Measurements from ENCODE around the gene TNNT1.
"Not testable (repeated sequence)": the region's sequence is repeated elsewhere in the genome, so short reads cannot be mapped to it uniquely, and the experiment has no call there.

The TNNT1 gene

DNA sequence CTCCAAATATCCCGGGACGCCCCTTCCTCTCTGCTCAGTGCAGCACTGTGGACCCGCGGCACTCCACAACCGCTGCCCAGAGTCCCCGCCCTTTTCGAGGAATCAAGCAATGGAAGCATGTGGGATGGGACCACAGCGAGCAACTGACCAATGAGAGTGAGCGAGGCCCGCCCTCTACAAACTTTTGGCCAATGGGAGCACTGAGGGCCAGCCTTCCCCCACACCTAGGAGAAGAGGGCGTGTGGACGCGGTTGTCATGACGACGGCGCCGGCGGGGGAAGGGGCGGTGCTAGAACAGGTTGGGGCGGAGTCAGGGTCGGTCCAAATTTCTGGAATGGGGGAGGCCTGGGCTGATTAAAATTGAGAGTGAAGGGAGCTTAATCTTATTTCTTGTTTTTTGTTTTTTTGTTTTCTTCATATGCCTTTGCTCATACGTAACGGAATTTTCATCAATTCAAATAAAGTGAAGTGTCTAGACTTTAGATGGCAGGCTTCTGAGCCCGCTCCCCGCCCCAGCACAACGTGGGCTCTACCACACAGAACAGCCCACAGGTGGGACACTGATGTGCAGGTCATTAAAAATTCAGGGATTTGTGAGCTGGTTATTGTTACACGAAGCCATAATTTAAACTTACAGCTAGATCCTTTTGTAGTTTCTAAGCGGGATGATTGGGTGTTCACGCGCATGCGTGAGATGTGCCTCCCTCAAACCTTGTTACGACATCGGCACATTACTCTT, 17.7 kb upstream of the TNNT1 start, which contains the start of gene DNAAF3:
TSS of gene DNAAF3 (minus strand) at position 84 of the 739 bp plus-strand sequence. CDS start 200 bp downstream, outside the sequence.
- DNase-seq: peak; percentile 98

DNA sequence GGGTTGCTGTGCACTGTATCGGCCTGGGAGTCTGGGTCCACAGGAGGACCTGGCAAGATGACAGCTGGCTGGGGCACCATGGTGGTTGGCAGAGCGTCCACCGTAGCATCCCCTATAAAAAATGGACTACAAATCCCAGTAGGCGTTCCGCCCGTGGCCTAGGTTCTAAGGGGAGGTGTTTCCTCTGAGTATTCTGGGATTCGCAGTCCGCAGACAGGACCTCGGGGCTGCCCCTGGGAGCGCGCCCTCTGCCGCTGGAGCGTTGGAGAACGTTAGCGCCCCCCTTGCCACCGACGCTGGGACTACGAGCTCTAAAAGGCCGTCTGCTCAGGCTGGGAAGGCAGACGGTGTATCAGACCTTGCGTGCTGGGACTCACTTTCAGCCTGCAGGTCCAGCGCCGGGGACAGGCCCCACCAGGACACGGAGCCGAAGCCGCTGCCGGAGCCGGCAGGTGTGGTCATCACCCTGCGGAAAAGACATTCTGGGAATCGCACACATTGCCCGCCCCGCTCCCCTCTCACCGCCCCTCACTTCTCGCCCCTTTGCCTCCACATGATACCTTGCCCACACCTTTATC, 17.0 kb upstream of the TNNT1 start:
- peak; percentile 91 for DNase-seq

DNA sequence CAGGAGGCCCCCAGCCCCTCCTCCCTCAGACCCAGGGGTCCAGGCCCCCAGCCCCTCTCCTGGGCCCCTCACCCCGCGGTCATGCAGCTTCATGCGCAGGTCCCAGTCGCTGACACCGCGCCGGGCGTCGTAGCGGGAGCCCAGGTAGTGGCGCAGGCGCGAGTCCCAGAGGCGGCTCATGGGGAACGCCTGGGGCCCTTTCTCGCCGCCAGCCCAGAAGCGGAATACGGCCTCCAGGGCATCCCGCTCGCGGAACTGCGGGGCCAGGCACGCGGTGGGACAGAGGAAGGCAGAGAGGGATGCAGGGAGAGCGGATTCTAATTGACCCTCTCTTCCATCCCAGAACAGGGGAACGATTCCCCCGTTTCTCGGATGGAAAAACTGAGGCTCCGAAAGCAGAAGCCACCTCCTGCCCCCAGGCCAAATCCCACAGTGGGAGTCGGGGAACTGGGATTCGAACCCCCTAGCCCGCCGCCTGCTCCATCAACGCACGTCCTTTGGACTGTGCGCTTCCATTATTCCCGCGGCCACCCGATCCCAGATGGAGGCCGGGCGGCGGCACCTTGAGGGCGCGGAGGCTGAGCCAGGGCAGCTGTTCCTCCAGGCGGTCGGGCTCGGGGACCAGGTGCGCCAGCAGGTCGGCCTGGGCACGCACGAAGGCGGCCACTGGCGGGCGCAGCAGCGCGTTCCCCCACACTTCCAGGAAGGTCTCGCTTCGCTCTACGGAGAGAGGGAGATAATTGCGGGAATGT, 12.7 kb upstream of the TNNT1 start:
- DNase-seq: no peak

DNA sequence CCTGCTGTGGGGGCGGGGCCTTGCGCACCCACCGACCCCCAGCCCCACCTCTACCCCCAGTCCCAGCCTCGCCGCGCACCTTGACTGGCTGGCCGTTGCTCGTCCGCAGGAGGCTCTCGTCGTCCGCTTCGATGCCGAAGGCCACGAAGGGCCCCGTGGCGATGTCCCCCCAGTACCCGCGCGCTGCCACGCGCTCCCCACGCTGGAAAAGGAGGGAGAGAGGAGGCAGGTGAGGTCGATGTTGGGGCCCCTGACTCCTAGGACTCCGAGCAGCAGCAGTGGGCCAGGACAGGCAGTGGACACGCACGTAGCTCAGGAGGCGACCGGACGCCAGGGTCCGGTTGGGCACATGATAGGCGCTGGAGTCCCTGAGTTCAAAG, 12.0 kb upstream of the TNNT1 start:
- no peak for DNase-seq

DNA sequence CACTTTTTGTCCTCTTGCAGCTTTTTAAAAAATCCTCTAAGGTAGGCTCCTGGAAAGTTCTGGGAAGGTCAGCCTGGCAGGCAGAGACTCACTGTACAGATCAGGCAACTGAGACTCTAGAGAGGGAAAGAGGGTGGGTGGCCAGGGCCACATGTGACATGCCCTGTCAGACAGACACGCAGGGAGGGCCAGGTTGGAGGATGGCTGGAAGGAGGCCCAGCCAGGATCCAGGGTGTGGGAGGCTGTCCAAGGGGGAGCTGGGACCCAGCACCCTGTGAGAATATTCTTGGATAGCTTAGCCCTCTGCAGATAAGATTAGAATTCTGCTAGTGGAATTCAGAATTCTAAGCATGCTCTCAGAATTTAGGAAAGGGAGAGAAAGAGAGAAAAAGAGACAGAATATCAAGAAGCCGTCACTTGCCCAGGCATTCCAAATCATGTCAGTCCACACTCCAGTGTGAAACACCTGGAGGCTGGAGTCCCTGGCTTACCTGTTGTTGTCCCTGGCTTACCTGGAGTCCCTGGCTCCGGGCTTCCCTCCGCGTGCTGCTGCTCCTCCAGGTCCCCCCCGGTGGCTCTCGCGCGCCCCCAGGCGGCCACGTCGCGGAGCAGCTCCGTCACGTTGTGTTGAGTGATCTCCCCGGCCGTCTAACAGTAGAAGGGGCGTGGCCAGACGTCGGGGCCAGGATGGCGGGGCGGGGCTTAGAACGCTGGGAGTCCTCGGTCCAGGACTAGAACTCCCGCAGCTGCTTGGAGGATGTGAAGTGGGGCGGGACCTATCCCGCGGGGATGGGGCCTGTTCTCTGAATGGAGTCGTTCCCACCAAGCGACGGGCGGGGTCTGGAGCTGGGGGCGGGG, 11.4 kb upstream of the TNNT1 start:
- DNase-seq: peak; percentile 91

DNA sequence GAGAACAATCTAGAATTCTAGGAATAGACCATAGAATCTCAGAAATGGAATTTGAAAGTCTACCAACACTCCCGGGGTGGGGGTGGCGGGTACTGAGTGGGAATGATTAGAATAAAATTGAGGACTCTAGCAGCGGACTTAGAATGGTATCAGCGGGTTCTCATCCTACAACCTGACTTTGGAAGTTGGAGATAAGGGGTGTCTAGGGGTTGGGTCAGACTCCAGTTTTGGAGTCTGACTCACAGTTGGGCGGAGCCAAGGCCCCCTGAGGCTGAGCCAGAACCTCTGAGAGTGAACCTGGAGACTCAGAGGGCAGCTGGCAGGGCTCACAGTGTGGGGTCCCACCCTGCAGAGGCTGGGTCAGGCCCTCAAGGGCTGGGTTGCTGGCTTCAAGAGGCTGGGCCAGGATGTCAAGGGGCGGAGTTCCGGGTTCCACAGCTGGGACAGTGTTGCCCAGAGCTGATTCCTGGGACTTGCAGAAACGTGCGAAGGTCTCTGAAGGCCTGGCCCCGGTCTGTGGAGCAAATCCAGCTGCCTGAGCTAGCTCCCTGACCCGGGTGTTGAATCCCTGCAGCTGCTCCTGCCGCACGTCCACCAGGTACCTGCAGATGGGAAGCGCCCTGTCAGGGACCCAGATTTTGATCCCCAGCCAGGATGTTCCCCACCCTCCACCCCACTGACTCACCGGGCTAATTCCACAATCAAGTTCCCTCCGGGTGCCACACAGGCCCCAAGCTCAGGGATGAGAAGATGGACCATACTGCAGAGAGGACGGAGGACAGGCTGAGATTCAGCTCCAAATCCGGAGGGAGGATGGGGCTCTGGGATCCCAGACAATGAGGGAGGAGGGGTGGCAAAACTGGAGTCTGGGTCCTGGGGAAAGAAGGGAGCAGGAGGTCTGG, 10.1 kb upstream of the TNNT1 start:
- no peak for DNase-seq

DNA sequence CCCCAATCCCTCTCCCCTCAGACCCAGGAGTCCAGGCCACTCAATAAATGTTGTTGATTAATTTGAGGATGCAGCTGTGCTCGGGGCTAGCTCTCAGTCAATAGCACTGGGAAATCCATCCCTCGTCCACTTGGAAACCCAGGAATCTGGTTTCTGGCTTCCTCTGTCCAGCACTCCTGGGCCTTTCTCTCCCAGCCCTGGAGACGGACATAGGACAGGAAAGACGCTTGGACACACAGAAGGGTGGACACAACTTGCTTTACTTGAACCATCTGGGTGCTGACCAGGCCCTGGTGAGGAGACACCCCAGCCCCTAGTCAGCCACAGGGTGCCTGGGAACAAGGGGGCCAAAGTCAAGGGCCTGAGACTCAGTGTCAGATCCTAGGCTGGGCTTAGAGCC, 9.4 kb upstream of the TNNT1 start:
- no peak for DNase-seq

DNA sequence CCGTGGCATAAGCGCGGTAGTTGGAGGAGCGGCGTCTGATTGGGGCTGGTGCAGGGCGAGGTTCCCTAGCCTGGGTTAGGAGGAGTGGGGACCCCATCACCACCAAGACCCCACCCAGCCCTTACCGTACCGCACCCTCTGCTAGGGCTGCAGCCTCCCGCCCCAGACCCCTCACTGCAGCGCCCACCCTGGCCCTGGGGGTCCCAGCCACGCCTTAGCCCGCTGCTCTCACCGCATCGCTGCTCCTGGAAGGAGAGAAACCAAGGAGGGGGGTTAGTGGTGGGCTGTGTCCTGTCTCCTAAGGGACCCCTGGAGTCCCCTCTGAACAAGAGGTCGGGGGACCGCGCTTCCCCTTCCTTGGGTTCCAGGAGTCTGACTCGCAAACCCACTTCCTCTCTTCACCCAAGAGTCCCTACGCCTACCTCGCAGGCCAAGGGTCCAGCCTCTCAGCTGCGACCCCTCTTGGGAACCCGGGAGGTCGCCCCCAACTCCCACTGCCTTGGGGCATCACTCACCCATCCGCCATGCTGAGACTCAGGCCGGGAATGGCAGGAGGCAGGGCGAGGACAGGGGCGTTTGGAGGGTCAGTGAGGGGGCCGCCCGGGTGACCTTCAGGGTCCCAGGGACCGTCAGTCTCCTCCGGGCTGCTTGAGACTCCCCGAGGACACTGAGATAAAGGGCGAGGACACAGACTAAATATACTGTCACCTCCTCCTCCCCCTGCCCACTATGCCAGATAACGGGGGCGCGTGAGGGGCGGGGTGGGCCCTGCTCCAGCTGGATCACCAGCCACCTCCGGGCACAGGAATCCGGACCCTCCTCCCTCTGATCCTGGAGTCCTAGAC, 8.3 kb upstream of the TNNT1 start, which contains the start of gene TNNI3:
TSS of gene TNNI3 (minus strand) at position 669 of the 845 bp plus-strand sequence. CDS start at position 526, 143 bp downstream.
- no peak for DNase-seq

DNA sequence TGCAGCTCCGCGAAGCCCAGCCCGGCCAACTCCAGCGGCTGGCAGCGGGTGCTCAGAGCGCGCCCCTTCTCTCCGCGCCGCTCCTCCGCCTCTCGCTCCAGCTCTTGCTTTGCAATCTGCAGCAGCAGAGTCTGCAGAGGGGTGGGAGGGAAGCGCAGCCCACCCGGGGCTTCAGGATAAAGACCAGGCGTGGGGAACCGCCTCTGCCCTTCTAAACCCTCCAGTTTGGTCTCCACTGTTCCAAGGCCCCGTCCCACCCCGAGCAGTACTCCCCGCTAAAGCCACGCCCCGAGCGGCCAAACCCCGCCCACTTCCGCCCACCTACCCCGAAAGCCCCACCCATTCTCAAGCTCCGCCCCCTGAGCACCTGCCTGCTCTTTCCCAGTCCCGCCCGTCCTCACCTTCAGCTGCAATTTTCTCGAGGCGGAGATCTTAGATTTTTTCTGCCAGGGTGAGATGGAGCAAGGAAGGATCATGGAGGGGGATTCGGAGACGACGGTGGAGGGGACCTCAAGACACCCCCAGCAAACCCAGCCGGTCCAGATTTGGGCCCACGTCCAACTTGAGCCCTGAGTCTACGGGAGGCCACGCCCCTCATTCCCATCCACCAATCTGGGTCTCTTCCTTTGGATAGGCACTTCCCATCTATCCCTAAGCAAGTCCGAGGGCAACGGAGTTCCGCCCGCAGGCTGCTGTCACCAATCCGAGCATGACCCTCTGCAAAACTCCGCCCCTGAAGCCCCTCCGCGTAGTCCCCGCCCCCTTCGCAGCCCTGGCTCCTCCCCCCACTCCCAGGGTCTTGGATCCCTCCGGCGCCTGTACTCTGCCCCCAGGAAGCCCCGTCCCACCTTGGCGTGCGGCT, 7.4 kb upstream of the TNNT1 start:
- peak; percentile 80 for DNase-seq

DNA sequence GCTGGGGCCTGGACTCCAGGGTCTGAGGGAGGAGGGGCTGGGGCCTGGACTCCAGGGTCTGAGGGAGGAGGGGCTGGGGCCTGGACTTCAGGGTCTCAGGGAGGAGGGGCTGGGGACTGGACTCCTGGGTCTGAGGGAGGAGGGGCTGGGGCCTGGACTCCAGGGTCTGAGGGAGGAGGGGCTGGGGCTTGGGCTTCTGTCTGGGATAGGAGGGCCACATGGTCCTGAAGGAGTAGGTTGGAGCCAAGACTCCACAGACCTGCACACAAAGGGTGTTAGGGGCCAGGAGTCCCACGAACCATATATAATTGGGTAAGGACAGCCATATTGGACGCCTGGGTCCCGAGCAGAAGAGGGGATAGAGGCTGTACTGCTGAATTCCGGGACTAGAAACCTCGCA, 6.8 kb upstream of the TNNT1 start:
- DNase-seq: not testable (repeated sequence)

DNA sequence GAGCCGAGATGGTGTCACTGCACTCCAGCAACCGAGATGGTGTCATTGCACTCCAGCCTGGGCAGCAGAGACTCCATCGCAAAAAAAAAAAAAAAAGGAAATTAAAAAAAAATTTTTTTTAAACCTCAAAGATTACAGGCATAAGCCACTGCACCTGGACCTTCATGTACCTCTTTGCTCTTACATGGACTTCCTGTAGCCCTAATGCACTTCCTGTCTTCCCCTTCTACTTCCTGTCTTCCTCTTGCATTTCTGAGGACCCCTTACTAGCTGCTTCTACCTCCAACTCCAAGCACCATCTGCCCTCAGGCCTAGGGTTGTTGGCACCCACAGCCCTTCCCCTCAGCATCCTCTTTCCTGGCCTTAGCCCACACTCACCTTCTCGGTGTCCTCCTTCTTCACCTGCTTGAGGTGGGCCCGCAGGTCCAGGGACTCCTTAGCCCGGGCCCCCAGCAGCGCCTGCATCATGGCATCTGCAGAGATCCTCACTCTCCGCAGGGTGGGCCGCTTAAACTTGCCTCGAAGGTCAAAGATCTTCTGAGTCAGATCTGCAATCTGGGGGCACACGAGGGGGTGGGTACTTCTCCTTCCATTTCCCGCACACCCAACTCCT, 4.8 kb upstream of the TNNT1 start:
- no peak for DNase-seq

DNA sequence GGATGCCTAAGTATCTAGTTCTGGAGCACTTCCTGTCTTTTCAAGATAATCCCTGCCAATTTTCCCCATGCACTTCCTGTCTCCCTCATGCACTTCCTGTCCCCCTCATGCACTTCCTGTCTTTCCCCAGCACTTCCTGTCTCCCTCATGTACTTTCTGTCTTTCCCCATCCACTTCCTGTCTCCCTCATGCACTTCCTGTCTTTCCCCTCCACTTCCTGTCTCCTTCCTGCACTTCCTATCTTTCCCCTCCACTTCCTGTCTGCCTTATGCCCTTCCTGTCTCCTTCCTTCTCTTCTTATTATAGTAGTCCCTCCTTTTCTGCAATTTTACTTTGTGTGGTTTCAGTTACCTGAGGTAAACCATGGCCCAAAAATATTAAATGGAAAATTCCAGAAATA, 3.0 kb upstream of the TNNT1 start:
- no peak for DNase-seq

DNA sequence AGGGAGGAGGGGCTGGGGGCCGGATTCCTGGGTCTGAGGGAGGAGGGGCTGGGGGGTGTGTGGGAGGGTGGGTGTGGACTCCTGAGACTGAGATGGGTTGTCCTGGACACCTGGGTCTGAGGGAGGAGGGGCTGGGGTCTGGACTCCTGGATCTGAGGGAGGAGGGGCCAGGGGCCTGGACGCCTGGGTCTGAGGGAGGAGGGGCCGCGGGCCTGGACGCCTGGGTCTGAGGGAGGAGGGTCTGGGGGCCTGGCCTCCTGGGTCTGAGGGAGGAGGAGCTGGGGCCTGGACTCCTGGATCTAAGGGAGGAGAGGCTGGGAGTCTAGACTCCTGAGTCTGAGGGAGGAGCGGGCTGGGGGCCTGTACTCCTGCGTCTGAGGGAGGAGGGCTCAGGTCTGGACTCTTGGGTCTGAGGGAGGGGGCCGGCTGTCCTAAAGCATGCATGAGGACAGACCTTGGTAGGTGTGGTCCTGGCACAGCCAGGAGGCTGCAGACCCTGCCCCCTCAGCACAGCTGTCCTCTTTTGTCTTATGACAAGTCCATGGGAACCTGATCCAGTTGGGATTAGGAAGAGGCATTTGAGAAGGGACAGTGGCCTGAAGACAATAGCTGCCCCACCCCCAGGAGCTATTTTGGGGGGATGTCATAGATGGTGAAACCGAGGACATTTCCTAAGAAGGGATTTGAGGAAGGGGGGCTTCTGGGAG, 1.3 kb downstream of the TNNT1 start:
- DNase-seq: no peak

DNA sequence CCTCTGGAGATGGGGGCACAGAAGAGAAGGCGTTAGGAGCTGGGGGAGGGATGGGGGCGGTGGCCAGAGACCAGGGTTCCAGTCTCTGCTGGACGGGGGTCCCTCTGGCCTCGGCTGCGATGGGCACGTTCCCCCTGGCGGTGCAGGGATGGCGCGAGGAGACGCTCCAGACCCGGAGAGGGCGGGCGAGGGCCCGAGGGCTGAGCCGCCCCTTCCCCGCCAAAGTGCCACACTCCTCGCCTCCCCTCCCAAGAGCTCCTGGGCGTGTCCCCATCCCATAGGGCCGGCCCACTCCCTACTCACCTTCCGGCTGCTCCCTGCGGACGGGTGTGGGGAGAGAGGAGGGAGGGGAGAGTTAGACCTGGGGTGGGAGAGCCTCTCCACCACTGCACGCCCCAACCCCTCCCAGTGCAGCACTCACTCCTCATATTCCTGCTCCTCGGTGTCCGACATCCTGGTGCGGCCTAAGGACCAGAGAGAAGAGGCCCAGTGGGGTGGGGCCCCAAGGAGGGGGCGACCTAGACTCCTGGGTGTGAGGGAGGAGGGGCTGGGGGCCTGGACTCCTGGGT, 2.2 kb downstream of the TNNT1 start:
- DNase-seq: no peak

DNA sequence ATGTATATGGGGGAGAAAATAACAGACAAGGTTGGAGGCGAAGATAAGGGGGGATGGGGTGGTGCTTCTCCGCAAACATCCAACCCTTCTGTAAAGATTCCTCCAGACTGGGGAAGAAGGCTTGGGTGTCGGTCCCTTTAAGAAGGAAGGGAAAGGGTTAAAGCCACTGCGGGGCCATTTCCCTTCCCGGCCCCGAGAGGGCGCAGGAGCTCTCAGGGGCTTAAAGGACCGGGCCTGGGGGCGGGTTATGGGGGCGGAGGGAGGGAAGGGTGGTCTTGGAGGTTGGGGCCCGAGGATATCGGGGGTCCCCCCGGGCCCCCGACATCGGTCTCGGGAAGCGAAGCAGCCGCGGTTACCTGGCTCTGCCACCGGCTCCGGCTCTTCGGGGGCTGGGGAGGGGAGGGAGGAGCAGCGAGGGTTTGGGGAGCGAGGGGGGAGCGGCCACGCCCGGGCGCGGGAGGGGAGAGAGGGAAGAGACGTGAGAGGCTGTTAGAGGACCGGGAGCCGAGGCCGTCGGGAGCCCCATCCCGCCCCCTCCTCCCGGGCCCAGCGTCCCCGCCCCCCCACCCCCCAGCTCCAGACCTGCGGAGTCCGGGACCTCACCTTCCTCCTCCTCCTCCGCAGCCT, 2.8 kb downstream of the TNNT1 start:
- no peak for DNase-seq

DNA sequence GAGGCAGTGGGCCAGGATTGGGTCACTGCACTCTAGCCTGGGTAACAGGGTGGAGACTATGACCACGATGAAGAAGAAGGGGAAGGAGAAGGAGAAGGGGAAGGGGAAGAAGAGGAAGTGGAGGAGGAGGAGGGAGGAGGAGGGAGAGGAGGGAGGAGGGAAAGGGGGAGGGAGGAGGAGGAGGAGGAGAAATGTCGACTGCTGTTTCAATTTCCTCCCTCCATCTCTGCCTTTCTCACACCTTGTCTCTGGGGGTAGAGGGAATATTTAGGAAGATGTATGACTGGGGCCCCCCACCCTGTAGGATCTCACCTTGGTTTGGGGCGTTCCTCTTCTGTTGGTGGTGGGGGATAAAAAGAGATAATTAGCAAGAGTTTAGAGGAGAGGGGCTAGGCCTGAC, 3.8 kb downstream of the TNNT1 start:
- no peak for DNase-seq

DNA sequence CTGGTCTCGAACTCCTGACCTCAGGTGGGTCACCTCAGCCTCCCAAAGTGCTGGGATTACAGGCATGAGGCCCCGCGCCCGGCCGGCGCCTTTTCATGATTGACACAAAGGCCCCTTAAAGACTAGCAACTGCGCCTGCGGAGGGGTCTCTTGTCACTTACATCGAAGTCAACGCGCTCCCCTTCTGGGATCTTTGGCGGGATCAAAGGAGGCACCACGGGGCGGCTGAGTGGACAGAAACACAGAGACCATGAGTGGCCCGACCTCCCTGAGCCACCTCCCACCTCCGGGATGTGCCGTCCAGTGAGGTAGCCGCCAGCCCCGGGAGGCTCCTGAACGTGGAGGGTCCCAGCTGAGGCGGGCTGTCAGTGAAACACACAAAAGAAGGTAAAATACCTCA, 7.3 kb downstream of the TNNT1 start:
- no peak for DNase-seq

DNA sequence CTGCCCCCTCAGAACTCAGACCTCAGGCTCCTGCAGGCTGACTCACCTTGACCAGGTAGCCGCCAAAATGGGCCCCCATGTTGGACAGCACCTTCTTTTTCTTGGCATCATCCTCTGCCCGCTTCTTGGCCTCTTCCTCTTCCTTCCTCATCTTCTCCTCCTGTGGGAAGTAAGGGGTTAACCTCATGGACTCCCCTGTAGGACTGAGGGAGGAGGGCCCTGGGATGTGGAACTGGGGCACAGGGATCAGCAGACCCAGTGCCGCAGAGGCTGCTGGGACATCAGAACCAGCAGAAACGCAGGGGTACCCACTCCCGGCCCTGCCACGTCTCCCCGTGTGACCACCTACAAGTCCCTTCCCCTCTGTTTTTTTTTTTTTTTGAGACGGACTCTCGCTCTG, 11.1 kb downstream of the TNNT1 start:
- DNase-seq: no peak

Measured in eye (tissue), 1 donor.